ES-I3 (cell line): ENCODE measurements around the gene OR2B2.
"Not testable (repeated sequence)": the region's sequence is repeated elsewhere in the genome, so short reads cannot be mapped to it uniquely, and the experiment has no call there.

Experiments used
- H3K36me3 ChIP-seq: 2 replicates; pipeline ENCODE4 v1.6.1; 2013; ENCODE audit warnings: mild to moderate bottlenecking, low read length, control low read depth, moderate library complexity; ENCODE audit not compliant: insufficient read depth
- H3K4me1 ChIP-seq: 2 replicates; pipeline ENCODE4 v1.6.1; 2013; ENCODE audit warnings: mild to moderate bottlenecking, control low read depth, low read length; ENCODE audit not compliant: insufficient read depth
- H3K9ac ChIP-seq: 2 replicates; pipeline ENCODE4 v1.6.1; 2013; ENCODE audit warnings: low read depth, mild to moderate bottlenecking, low read length, moderate library complexity
- H3K9me3 ChIP-seq: 2 replicates; pipeline ENCODE4 v1.6.1; 2013; ENCODE audit warnings: mild to moderate bottlenecking, low read length, moderate library complexity; ENCODE audit not compliant: control insufficient read depth, insufficient read depth

OR2B2 gene

DNA sequence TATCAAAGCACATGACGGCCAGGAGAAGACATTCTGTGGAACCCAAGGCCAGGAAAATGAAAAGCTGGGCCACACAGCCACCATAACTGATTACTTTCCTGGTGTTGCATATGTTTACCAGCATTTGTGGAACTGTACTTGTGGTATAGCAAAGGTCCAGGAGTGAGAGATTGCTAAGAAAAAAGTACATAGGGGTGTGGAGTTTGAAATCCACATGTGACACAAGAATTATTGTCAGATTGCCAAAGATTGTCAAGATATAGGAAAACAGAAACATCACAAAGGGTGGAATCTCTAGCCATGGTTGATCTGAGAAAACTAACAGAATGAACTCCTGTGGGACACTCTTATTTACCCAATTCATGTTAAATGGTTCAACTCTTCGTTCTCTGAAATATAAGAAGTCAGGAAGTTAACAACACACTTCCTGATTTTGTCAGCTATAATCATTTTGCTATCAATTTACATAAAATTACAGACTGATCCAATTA is at the start of gene OR2B2:
Gene OR2B2, minus strand, starts transcription at position 441 of the 491 bp plus-strand sequence. Its CDS starts 77 bp downstream, at position 364.
- H3K9ac ChIP-seq, result no peak within 1 kb of the TSS

DNA sequence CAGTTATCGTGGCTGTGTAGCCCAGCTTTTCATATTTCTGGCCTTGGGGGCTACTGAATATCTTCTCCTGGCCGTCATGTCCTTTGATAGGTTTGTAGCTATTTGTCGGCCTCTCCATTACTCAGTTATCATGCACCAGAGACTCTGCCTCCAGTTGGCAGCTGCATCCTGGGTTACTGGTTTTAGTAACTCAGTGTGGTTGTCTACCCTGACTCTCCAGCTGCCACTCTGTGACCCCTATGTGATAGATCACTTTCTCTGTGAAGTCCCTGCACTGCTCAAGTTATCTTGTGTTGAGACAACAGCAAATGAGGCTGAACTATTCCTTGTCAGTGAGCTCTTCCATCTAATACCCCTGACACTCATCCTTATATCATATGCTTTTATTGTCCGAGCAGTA is 45.3 kb upstream of the OR2B2 start:
- no peaks in the 10 kb centered on the region for H3K4me1 ChIP-seq
- H3K36me3 ChIP-seq, result no peaks in the 10 kb centered on the region
- H3K9me3 ChIP-seq, result no peaks in the 10 kb centered on the region
- no peak overlapping the region for H3K9ac ChIP-seq

More for the DNA sequence above, at the start of gene OR2B2:
- no peaks in the 10 kb centered on the region for H3K9me3 ChIP-seq
- no peaks in the 10 kb centered on the region for H3K36me3 ChIP-seq
- no peaks in the 10 kb centered on the region for H3K4me1 ChIP-seq

DNA sequence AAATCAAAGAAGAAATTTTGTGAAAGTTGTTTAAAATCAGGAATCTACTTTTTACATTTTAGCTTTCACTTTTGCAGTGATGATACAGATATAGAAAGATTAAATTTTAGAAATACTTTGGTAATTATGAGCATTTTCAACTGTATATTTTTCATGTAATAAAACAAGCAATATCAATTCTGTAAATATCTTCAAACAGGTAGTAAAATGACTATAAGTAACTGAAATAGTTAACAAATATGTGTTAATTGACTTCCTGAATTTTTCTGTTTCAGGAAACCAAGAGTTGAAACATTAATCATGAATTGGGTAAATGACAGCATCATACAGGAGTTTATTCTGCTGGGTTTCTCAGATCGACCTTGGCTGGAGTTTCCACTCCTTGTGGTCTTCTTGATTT is 44.7 kb upstream of the OR2B2 start, which contains the start of gene OR2B6:
Gene OR2B6, plus strand, starts transcription at position 301 of the 400 bp plus-strand sequence. Its CDS starts 0 bp downstream, at position 301.
- H3K4me1 ChIP-seq, result no peaks in the 10 kb centered on the region
- H3K36me3 ChIP-seq, result no peaks in the 10 kb centered on the region
- no peak within 1 kb of the TSS for H3K9ac ChIP-seq
- H3K9me3 ChIP-seq, result no peaks in the 10 kb centered on the region

DNA sequence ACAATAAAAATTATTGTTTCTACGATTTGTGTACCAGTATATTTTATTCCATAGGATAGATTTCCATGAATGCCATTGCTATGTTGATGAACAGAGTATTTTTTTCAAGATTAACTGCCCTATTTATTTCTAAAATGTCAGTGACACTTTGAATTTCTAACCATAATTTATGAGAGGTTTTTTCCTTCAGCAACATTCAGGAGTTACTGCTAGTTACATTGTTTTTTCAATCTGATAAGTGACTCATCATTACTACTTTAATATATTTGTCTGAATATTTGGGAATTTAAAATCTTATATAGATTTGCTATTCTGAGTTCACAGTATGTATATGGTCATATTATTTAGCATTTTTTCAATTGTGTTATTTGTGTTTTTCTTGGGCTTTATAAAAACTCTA is 38.8 kb upstream of the OR2B2 start:
- no peak overlapping the region for H3K9ac ChIP-seq
- no peaks in the 10 kb centered on the region for H3K9me3 ChIP-seq
- no peaks in the 10 kb centered on the region for H3K36me3 ChIP-seq
- no peaks in the 10 kb centered on the region for H3K4me1 ChIP-seq

DNA sequence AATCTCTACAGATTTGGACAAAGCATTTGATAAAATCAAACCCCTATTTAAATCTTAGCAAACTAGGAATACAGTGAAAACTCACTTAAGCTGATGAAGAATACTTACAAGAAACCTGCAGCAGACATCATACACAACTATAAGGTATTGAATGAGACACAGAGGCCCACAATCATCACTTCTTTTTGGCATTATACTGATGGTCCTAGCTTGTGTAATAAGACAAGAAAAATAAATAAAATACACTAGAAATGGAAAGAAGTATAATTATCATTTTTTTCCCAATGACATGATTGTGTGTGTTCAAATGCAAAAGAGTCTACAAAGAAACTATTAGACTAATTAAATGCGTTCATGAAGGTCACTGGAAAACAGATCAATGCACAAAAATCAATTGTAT is 36.0 kb upstream of the OR2B2 start:
- Histone ChIP-seq H3K9me3 (no peaks in the 10 kb centered on the region), H3K9ac (no peak overlapping the region), H3K36me3 (no peaks in the 10 kb centered on the region), H3K4me1 (no peaks in the 10 kb centered on the region)

DNA sequence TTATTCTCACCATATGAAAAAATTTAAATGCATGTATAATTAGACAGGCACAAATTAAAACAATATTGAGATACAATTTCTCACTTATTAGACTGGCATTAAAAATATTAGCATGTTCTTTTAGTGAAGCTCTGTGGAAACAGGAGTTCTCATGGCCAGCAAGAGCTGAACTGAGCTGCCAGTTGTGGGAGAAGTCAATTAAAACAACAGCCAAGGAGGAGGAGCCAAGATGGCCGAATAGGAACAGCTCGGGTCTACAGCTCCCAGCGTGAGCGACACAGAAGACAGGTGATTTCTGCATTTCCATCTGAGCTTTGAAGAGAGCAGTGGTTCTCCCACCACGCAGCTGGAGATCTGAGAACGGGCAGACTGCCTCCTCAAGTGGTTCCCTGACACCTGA is 30.9 kb upstream of the OR2B2 start:
- H3K4me1 ChIP-seq, H3K36me3 ChIP-seq, H3K9me3 ChIP-seq: not testable (repeated sequence)
- H3K9ac ChIP-seq, result peak overlapping the region; percentile 11; the same call in 1 of the 2 replicates

DNA sequence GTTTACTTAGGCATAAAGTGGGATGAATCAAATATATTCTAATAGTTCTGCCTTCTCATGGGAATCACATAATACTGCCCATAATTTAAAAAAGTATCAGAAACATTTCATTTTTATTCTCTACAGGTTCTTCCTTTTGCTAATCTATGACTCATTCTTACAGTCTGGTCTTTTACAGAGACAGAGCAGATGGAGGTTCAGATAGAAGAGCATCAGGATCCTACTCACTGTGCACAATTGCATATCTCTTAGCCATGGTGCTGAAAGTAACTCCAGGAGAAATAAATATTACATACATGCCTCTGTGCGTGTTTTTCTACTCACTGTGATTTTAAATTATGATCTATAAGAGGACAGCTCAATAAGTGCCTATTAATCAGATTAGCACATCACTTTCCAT is 28.6 kb upstream of the OR2B2 start:
- H3K36me3 ChIP-seq, result no peaks in the 10 kb centered on the region
- no peaks in the 10 kb centered on the region for H3K4me1 ChIP-seq
- no peaks in the 10 kb centered on the region for H3K9me3 ChIP-seq
- H3K9ac ChIP-seq, result no peak overlapping the region

DNA sequence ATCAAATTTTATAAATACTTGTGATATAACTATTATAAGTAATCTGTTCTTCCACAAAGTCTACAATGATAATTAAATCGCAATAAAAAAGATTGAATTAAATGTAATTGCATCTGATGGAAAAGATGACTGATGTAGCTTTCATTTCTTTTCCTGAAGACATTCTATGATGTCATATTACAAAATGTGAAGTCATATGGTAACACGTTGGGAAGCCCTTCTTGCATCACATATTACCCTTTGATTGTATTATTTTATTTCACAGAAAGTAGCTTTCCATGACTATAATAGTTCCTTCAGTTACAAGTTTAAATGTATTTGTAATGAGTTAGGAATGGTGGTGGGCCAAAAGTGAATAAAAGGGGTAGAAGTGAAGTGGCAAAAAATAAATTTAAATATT is 19.0 kb upstream of the OR2B2 start:
- no peaks in the 10 kb centered on the region for H3K9me3 ChIP-seq
- H3K4me1 ChIP-seq, result no peaks in the 10 kb centered on the region
- no peaks in the 10 kb centered on the region for H3K36me3 ChIP-seq
- H3K9ac ChIP-seq, result no peak overlapping the region

DNA sequence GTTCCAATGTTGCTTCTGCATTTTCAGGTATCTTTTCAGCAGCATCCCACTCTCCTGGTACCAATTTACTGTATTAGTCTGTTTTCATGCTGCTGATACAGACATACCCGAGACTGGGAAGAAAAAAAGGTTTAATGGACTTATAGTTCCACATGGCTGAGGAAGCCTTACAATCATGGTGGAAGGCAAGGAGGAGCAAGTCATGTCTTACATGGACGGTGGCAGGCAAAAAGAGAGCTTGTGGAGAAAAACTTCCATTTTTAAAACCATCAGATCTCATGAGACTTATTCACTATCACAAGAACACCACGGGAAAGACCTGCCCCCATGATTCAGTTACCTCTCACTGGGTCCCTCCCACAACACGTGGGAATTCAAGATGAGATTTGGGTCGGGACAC is 17.7 kb upstream of the OR2B2 start:
- H3K9me3 ChIP-seq, H3K4me1 ChIP-seq, H3K9ac ChIP-seq, H3K36me3 ChIP-seq: not testable (repeated sequence)

DNA sequence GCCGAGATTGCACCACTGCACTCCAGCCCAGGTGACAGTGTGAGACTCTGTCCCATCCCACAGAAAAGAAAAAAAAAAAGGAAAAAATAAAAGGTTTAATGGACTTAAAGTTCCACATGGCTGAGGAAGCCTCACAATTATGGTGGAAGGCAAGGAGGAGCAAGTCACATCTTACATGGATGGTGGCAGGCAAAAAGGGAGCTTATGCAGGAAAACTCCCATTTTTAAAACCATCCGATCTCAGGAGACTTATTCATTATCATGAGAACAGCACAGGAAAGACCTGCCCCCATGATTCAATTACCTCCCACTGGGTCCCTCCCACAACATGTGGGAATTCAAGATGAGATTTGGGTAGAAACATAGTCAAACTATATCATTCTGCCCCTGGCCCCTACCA is 15.8 kb upstream of the OR2B2 start:
- not testable (repeated sequence) for H3K36me3 ChIP-seq, H3K9me3 ChIP-seq, H3K9ac ChIP-seq, H3K4me1 ChIP-seq

DNA sequence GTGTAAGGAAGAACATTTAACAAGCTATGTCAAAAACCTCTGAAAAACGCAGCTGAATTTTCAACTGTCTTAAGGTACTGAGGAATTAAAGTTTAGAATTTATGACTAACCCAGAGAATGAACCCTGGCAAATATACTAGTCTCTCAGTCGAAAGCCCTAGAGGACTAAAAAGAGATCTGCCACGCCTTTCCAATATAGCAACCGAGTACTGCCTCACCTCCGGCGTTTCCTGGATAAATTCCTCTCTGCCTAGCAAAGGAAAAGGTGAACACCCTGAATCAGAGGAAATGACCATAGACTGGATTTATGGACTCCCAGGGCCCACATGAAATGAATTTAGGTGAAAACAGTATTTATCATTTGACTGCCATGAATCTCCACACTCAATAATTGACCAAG is 12.0 kb upstream of the OR2B2 start:
- no peaks in the 10 kb centered on the region for H3K36me3 ChIP-seq
- no peaks in the 10 kb centered on the region for H3K9me3 ChIP-seq
- H3K4me1 ChIP-seq, result no peaks in the 10 kb centered on the region
- H3K9ac ChIP-seq, result no peak overlapping the region

DNA sequence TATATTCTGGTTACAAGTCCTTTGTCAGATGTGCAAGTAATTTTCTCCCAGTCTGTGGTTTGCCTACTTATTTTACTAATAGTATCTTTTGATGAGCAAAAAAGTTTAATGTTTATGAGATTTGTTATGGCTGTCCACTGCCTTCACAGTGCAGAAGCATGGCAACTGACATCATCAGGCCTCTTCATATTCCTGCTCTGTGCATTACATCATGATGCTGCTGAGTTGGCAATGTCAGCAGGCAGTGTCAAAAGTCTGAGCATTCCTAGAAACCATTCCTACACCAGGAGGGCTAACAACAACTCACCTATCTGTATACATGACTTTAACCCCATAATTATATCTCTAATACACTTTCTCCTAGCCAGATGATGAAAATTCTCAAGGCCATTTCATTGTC is 10.8 kb upstream of the OR2B2 start:
- Histone ChIP-seq H3K4me1 (no peaks in the 10 kb centered on the region), H3K9me3 (no peaks in the 10 kb centered on the region), H3K36me3 (no peaks in the 10 kb centered on the region)

DNA sequence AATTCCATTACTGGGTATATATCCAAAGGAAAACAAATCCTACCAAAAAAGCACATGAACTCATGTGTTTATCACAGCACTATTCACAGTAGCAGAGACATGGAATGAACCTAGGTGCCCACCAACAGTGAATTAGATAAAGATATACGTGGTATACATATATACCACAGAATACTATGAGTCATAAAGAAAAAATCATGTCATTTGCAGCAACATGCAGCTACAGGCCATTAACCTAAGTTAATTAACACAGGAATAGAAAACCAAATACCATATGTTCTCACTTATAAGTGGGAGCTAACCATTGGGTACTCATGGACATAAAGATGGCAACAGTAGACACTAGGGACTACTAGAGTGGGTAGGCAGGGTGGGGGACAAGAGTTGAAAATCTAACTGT is 4.2 kb downstream of the OR2B2 start:
- no peaks in the 10 kb centered on the region for H3K4me1 ChIP-seq

More for the DNA sequence above, 10.8 kb upstream of the OR2B2 start:
- no peak overlapping the region for H3K9ac ChIP-seq

DNA sequence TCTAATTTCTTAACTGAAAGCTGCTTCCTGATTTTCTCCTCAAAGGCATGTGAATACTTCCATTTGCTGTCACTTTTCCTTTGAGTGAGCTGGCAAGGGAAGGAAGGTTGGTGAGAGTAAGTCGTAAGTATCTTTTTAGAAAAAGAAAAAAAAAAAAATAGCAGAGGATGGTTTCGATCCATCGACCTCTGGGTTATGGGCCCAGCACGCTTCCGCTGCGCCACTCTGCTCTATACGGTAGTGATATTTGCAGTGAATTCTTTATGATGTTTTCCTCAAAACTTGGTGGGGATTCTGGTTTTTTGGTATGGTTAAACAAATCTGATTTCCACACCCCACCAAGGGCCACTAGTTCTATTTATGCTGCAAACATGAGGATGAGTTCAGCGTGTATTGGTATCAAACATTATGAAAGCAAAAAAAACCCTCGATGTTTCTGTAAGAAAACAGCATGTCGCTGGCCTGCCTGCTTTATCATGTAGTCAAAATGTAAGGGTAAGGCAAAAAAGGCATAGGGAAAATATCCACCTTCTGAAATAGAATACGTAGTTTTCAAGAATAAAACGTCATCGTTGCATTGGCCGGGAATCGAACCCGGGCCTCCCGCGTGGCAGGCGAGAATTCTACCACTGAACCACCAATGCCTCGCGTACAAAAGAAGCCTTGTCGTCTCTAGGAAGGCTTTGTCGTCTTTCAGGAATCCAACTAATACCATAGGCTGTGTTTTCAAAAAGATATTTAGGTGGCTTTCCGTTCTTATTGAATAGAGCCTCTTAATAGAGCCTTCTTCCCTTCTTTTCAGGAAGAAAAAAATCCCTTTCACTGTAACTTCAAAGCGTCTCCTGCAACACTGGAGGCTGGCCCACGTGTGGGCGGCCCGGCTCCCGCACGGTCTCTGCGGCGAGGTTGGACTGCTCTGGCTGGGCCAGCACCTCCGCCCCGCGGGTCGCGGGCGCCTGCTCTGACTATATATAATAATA is 9.6 kb downstream of the OR2B2 start:
- Histone ChIP-seq H3K9me3 (no peaks in the 10 kb centered on the region), H3K4me1 (no peaks in the 10 kb centered on the region), H3K36me3 (no peaks in the 10 kb centered on the region), H3K9ac (peak overlapping the region; percentile 98)

More for the DNA sequence above, 4.2 kb downstream of the OR2B2 start:
- no peak overlapping the region for H3K9ac ChIP-seq
- H3K36me3 ChIP-seq, result no peaks in the 10 kb centered on the region
- no peaks in the 10 kb centered on the region for H3K9me3 ChIP-seq

DNA sequence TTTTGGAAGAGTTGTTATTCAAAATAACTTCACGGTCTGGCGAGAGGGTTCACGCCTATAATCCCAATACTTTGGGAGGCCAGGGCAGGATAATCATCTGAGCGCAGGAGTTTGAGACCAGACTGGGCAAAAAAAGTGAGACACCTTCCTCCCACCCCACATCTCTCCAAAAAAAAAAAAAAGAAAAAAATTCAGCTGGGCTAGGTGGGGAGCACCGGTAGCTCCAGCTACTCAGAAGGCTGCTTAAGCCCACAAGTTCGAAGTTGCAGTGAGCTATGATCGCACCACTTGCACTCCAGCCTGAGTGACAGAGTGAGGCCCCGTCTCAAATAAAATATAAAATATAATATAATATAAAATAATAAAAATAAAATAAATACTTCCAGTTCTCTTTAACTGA is 10.4 kb downstream of the OR2B2 start:
- peak overlapping the region; percentile 98; the same call in 1 of the 2 replicates for H3K9ac ChIP-seq
- H3K4me1 ChIP-seq, result no peaks in the 10 kb centered on the region
- H3K9me3 ChIP-seq, result no peaks in the 10 kb centered on the region
- H3K36me3 ChIP-seq, result no peaks in the 10 kb centered on the region
